Right atrium auricular region (tissue), 2 donors: ENCODE results near the gene COX6A1. TPM values are rescaled to one million over a fixed set of nuclear protein-coding genes. Genes with fewer than 3 reads are reported as not detected.

Experiments
- DNase-seq: peaks from one replicate; pipeline ENCODE4 v3.0.0-alpha.2; 2019; ENCODE audit warnings: low spot score
- H3K27ac ChIP-seq, 2 donors: fragments of 200-600 bp; sonication (generic); 1 replicate in 1 of 2; 2 replicates in 1 of 2; pipeline ENCODE4 v1.5.1; 2016 to 2019
- H3K27me3 ChIP-seq, 2 donors: fragments of 200-600 bp; sonication (generic); one replicate each; pipeline versions ENCODE4 v1.5.1 to v1.6.0; 2017 to 2019
- H3K36me3 ChIP-seq: fragments of 200-600 bp; sonication (generic); one replicate; pipeline ENCODE4 v1.5.1; 2016
- H3K4me1 ChIP-seq, 2 donors: fragments of 200-600 bp; sonication (generic); one replicate each; pipeline versions ENCODE4 v1.5.1 to v1.6.0; 2017 to 2019
- H3K4me3 ChIP-seq, 2 donors: fragments of 200-600 bp; sonication (generic); 1 replicate in 1 of 2; 2 replicates in 1 of 2; pipeline ENCODE4 v1.5.1; 2017 to 2019; ENCODE audit warnings: mild to moderate bottlenecking in 1 of 2, moderate library complexity in 1 of 2
- H3K9me3 ChIP-seq, 2 donors: fragments of 200-600 bp; sonication (generic); one replicate each; pipeline ENCODE4 v1.5.1; 2019
- CTCF ChIP-seq, 2 donors: fragments of 200-600 bp; sonication (generic); IDR thresholded peaks; one replicate each; pipeline ENCODE4 v1.5.1; 2019; ENCODE audit warnings: antibody characterized with exemption in 2 of 2
- total RNA-seq, 2 donors: library from RNA; depleted of rRNA; stranded (reverse); fragments of >200 nt; gene quantifications; one replicate each; pipeline ENCODE4 v1.1.0, GENCODE V29; 2016

The COX6A1 gene
- total RNA-seq, 2 donors from 2014 or later, result 190 to 291 TPM

GRCh38 chr12:120472521-120472920 is 34.6 kb downstream of the COX6A1 start:
- Histone ChIP-seq H3K4me1 (peaks cover 0 to 20% of the 10 kb centered on the region in 2 donors), H3K27me3 (no peaks in the 10 kb centered on the region), H3K9me3 (no peaks in the 10 kb centered on the region), H3K27ac (no peak overlapping the region), H3K36me3 (no peaks in the 10 kb centered on the region), H3K4me3 (no peak overlapping the region)
- DNase-seq, result no peak
- no peak for TF ChIP-seq CTCF (IDR thresholded peaks at IDR 0.05)

GRCh38 chr12:120473807-120474615 is 36.1 kb downstream of the COX6A1 start:
- no peak for DNase-seq
- Histone ChIP-seq H3K4me3 (no peak overlapping the region), H3K36me3 (no peaks in the 10 kb centered on the region), H3K4me1 (peaks cover 0 to 8% of the 10 kb centered on the region in 2 donors), H3K9me3 (no peaks in the 10 kb centered on the region), H3K27me3 (no peaks in the 10 kb centered on the region), H3K27ac (no peak overlapping the region)
- no peak for TF ChIP-seq CTCF (IDR thresholded peaks at IDR 0.05)

- no peaks in the 10 kb centered on the region for H3K36me3 ChIP-seq
- H3K27ac ChIP-seq, result no peak overlapping the region
- TF ChIP-seq CTCF (IDR thresholded peaks at IDR 0.05), result no peak
- H3K4me3 ChIP-seq, result no peak overlapping the region
- H3K9me3 ChIP-seq, result no peaks in the 10 kb centered on the region
- no peaks in the 10 kb centered on the region for H3K27me3 ChIP-seq
- DNase-seq, result no peak
- H3K4me1 ChIP-seq, result peaks cover 0 to 8% of the 10 kb centered on the region in 2 donors
Observed at GRCh38 chr12:120474616-120474960, 36.7 kb downstream of the COX6A1 start.

GRCh38 chr12:120475643-120476042 is 37.7 kb downstream of the COX6A1 start:
- no peaks in the 10 kb centered on the region for H3K9me3 ChIP-seq
- H3K27ac ChIP-seq, result no peak overlapping the region
- no peak for TF ChIP-seq CTCF (IDR thresholded peaks at IDR 0.05)
- peaks cover 0 to 2% of the 10 kb centered on the region in 2 donors for H3K4me1 ChIP-seq
- DNase-seq, result no peak
- H3K4me3 ChIP-seq, result no peak overlapping the region
- no peaks in the 10 kb centered on the region for H3K27me3 ChIP-seq
- H3K36me3 ChIP-seq, result no peaks in the 10 kb centered on the region

- Histone ChIP-seq H3K9me3 (no peaks in the 10 kb centered on the region), H3K36me3 (no peaks in the 10 kb centered on the region), H3K27me3 (no peaks in the 10 kb centered on the region), H3K27ac (no peak overlapping the region), H3K4me1 (no peaks in the 10 kb centered on the region), H3K4me3 (no peak overlapping the region)
- no peak for DNase-seq
- no peak for TF ChIP-seq CTCF (IDR thresholded peaks at IDR 0.05)
Observed at GRCh38 chr12:120479458-120479857, 41.5 kb downstream of the COX6A1 start.

GRCh38 chr12:120480211-120480610 is 42.3 kb downstream of the COX6A1 start:
- no peak overlapping the region for H3K4me3 ChIP-seq
- TF ChIP-seq CTCF (IDR thresholded peaks at IDR 0.05), result no peak
- no peaks in the 10 kb centered on the region for H3K4me1 ChIP-seq
- H3K27me3 ChIP-seq, result no peaks in the 10 kb centered on the region
- H3K9me3 ChIP-seq, result no peaks in the 10 kb centered on the region
- no peak overlapping the region for H3K27ac ChIP-seq
- no peak for DNase-seq
- no peaks in the 10 kb centered on the region for H3K36me3 ChIP-seq
